Loucy (cell line): ENCODE results near the gene IGSF6.

Source experiments
- EZH2phosphoT487 ChIP-seq: fragments of 200-600 bp; IDR thresholded peaks from 2 replicates; pipeline ENCODE4 v1.6.1; 2018; ENCODE audit warnings: antibody characterized with exemption, mild to moderate bottlenecking, moderate library complexity, borderline replicate concordance
- TF ChIP-seq, protein P1 (sequence below): fragments of 200-600 bp; sonication (generic); conservative IDR thresholded peaks from 2 replicates; pipeline ENCODE4 v1.5.1; 2014; ENCODE audit warnings: mild to moderate bottlenecking, antibody characterized with exemption, low read length

GRCh38 chr16:21643785-21644184 lies 8.6 kb downstream of the IGSF6 start:
- TF ChIP-seq, protein P1, sequence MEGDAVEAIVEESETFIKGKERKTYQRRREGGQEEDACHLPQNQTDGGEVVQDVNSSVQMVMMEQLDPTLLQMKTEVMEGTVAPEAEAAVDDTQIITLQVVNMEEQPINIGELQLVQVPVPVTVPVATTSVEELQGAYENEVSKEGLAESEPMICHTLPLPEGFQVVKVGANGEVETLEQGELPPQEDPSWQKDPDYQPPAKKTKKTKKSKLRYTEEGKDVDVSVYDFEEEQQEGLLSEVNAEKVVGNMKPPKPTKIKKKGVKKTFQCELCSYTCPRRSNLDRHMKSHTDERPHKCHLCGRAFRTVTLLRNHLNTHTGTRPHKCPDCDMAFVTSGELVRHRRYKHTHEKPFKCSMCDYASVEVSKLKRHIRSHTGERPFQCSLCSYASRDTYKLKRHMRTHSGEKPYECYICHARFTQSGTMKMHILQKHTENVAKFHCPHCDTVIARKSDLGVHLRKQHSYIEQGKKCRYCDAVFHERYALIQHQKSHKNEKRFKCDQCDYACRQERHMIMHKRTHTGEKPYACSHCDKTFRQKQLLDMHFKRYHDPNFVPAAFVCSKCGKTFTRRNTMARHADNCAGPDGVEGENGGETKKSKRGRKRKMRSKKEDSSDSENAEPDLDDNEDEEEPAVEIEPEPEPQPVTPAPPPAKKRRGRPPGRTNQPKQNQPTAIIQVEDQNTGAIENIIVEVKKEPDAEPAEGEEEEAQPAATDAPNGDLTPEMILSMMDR = no peak
- TF ChIP-seq EZH2phosphoT487 = no peak
